ENCODE results near the gene BACH1. TPM values are rescaled to one million over a fixed set of nuclear protein-coding genes. Genes with fewer than 3 reads are reported as not detected.

BACH1 gene
- total and polyA plus RNA-seq, 2 of the 8 experiments (the other 6 are each of a cell fraction or from before 2014, with no cell fraction given), result 6.9 to 50.7 TPM

DNA sequence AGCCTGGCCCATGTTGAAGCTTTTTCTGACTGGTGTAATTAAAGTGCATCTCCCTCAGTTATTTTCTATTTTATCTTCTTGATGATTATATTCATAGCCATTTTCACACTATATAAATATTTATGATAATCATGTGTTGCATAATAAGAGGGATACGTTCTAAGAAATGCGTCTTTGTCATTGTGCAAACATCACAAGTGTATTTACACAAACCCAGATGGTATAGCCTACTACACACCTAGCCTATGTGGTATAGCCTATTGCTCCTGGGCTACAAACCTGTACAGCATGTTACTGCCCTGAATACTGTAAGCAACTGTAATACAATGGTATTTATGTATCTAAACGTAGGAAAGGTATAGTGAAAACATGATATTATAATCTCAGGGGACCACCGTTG is 88.1 kb downstream of the BACH1 start:
- no peaks in the 10 kb centered on the region for H3K4me1 ChIP-seq (replicated peaks in 1 of 4; ENCODE audit: control insufficient read depth in 3 of 4, insufficient read depth in 4 of 4, low read length in 3 of 4)
- no peak overlapping the region for H3K18ac ChIP-seq (ENCODE audit: extremely low read depth, low read length)
- H2BK15ac ChIP-seq (ENCODE audit: low read length), result no peak overlapping the region
- WGBS, 2 experiments (ENCODE audit: extremely low coverage in 1 of 2, insufficient coverage in 1 of 2, insufficient read length in 1 of 2, insufficient replicate concordance in 2 of 2, low coverage in 1 of 2, low lambda C conversion rate in 2 of 2, missing lambda C conversion rate in 1 of 2), result 95% methylated on average over 4 of the region's 4 CpGs; no CpG with 5 or more reads in 1 of the 2 experiments
- no peak overlapping the region for H2BK5ac ChIP-seq (ENCODE audit: low read depth, low read length)
- no peaks in the 10 kb centered on the region for H3K79me2 ChIP-seq (ENCODE audit: control insufficient read depth in 1 of 2, insufficient read depth in 2 of 2, low read length in 2 of 2)
- H3K14ac ChIP-seq (ENCODE audit: insufficient read length), result no peak overlapping the region
- no peaks in the 10 kb centered on the region for H4K20me1 ChIP-seq (replicated peaks in 1 of 2; ENCODE audit: control insufficient read depth in 1 of 2, insufficient read depth in 2 of 2, low read length in 2 of 2)
- no peak overlapping the region for H4K5ac ChIP-seq (ENCODE audit: insufficient read length, low read depth, low read length)
- H3K23ac ChIP-seq (ENCODE audit: insufficient read length), result no peak overlapping the region
- no peaks in the 10 kb centered on the region for H3K36me3 ChIP-seq (ENCODE audit: control insufficient read depth in 2 of 4, insufficient read depth in 4 of 4, low read length in 3 of 4)
- H2BK20ac ChIP-seq (ENCODE audit: low read length), result no peak overlapping the region
- no peak overlapping the region for H3K56ac ChIP-seq (replicated peaks; ENCODE audit: insufficient read length, low read depth, low read length)
- H3K27me3 ChIP-seq (replicated peaks in 1 of 4; ENCODE audit: control insufficient read depth in 3 of 4, extremely low read depth in 1 of 4, insufficient read depth in 3 of 4, low read length in 3 of 4), result no peaks in the 10 kb centered on the region
- H3K79me1 ChIP-seq (ENCODE audit: low read depth, low read length), result no peaks in the 10 kb centered on the region
- H3K23me2 ChIP-seq (ENCODE audit: low read depth, low read length), result no peaks in the 10 kb centered on the region
- TF ChIP-seq SUZ12 (IDR thresholded peaks at IDR 0.05; ENCODE audit: low read length) (no peak), CTBP2 (IDR thresholded peaks at IDR 0.05; ENCODE audit: borderline replicate concordance, insufficient read depth, insufficient read length, low read length) (no peak), CREB1 (IDR thresholded peaks at IDR 0.05) (no peak), PHF8 (conservative IDR thresholded peaks at IDR 0.05; ENCODE audit: low read depth, low read length) (no peak), TAF1 (IDR thresholded peaks at IDR 0.05; ENCODE audit: low read depth, low read length) (no peak), RAD21 (IDR thresholded peaks at IDR 0.05 in 1 of 2, conservative IDR thresholded peaks at IDR 0.05 in 1 of 2; ENCODE audit: low read depth in 2 of 2, low read length in 2 of 2) (no peak), KDM4A (IDR thresholded peaks at IDR 0.05; ENCODE audit: low read depth, low read length, severe bottlenecking) (no peak), SP4 (IDR thresholded peaks at IDR 0.05; ENCODE audit: low read length) (no peak), CHD2 (IDR thresholded peaks at IDR 0.05; ENCODE audit: low read length) (no peak), SP1 (IDR thresholded peaks at IDR 0.05; ENCODE audit: low read depth, low read length) (no peak), POLR2AphosphoS5 (IDR thresholded peaks at IDR 0.05; ENCODE audit: low read depth, low read length) (no peak)
- TF ChIP-seq, protein P1, sequence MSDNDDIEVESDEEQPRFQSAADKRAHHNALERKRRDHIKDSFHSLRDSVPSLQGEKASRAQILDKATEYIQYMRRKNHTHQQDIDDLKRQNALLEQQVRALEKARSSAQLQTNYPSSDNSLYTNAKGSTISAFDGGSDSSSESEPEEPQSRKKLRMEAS (IDR thresholded peaks at IDR 0.05), result no peak
- FAIRE-seq (no peak), DNase-seq (ENCODE audit: low read depth in 1 of 2, low spot score in 2 of 2) (no peak)
- H3K9me3 ChIP-seq (ENCODE audit: insufficient read depth in 2 of 2, low read depth in 1 of 2, low read length in 1 of 2), result no peaks in the 10 kb centered on the region
- H2BK12ac ChIP-seq (ENCODE audit: low read depth, low read length), result no peak overlapping the region
- no peak overlapping the region for H3K4me3 ChIP-seq (ENCODE audit: extremely low read depth in 1 of 4, insufficient read depth in 2 of 4, low read depth in 3 of 4, low read length in 4 of 4)
- no peak overlapping the region for H3K27ac ChIP-seq (ENCODE audit: low read depth, low read length)
- no peak overlapping the region for H2AK5ac ChIP-seq (ENCODE audit: low read depth, low read length)
- H4K8ac ChIP-seq (ENCODE audit: extremely low read depth, insufficient read depth, low read length), result no peak overlapping the region
- ChIA-PET POLR2A (ENCODE audit: partially characterized antibody) (no interaction called here), CTCF (ENCODE audit: partially characterized antibody) (interaction anchor here (1.5 kb wide), 1 partner anchor 10 kb away, joined by 3 read pairs; no protein-coding TSS in a partner anchor)
- no peak overlapping the region for H2AFZ ChIP-seq (ENCODE audit: low read length)
- no peak overlapping the region for H4K91ac ChIP-seq (replicated peaks; ENCODE audit: insufficient read length, low read length)
- no peak overlapping the region for H3K4me2 ChIP-seq (ENCODE audit: insufficient read depth in 1 of 2, low read depth in 2 of 2, low read length in 2 of 2)
- no peak overlapping the region for H3K4ac ChIP-seq (replicated peaks; ENCODE audit: insufficient read length, low read depth, low read length)
- no peak overlapping the region for H3K9ac ChIP-seq (replicated peaks in 1 of 4; ENCODE audit: extremely low read depth in 1 of 4, low read depth in 3 of 4, low read length in 3 of 4)
- H2BK120ac ChIP-seq (replicated peaks; ENCODE audit: low read depth, low read length), result no peak overlapping the region

Measured in H1 (cell line).